Uterus (tissue), 2 donors: ENCODE data around the gene OR2A5.

ENCODE experiments used
- CTCF ChIP-seq, 4 experiments: fragments of 200-600 bp in 2 of 4; fragments of 450-650 bp in 2 of 4; sonication (generic) in 2 of 4; IDR thresholded peaks; one replicate each; pipeline ENCODE4 v1.5.1; 2016 to 2019; ENCODE audit warnings: antibody characterized with exemption in 4 of 4, mild to moderate bottlenecking in 2 of 4, moderate library complexity in 1 of 4
- POLR2A ChIP-seq, 2 donors: fragments of 450-650 bp; IDR thresholded peaks; one replicate each; pipeline ENCODE4 v1.6.1; 2016; ENCODE audit warnings: antibody characterized with exemption in 2 of 2, mild to moderate bottlenecking in 1 of 2, moderate library complexity in 1 of 2

- TF ChIP-seq CTCF (IDR thresholded peaks at IDR 0.05) = no peak
- no peak for TF ChIP-seq POLR2A (IDR thresholded peaks at IDR 0.05)
Observed at GRCh38 chr7:144001543-144001942, 47.2 kb upstream of the OR2A5 start.
